ENCODE data around the gene ATF5.

DNA sequence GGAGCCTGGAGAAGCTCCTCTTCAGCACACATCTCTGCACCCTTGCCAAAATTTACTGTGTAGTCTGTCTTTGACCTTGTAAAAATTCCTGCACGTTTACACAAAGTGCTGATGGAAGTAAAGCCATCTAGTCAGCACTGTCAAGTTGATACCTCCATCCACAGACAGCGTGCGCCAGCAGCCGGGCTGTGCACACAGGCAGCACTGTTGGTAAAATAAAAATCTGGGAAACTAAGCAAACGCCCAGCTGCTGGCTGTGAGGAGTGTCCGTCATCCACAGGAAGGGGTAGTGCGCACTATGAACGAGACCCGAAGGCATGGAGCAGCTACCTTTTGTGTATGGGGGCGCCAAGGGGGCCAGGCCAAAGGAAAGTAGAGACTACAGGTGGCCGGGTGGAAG is 49.3 kb downstream of the ATF5 start:
- TF ChIP-seq, protein P1, sequence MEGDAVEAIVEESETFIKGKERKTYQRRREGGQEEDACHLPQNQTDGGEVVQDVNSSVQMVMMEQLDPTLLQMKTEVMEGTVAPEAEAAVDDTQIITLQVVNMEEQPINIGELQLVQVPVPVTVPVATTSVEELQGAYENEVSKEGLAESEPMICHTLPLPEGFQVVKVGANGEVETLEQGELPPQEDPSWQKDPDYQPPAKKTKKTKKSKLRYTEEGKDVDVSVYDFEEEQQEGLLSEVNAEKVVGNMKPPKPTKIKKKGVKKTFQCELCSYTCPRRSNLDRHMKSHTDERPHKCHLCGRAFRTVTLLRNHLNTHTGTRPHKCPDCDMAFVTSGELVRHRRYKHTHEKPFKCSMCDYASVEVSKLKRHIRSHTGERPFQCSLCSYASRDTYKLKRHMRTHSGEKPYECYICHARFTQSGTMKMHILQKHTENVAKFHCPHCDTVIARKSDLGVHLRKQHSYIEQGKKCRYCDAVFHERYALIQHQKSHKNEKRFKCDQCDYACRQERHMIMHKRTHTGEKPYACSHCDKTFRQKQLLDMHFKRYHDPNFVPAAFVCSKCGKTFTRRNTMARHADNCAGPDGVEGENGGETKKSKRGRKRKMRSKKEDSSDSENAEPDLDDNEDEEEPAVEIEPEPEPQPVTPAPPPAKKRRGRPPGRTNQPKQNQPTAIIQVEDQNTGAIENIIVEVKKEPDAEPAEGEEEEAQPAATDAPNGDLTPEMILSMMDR (IDR thresholded peaks at IDR 0.05; ENCODE audit: insufficient read depth, low read length), result no peak
- TF ChIP-seq POLR2AphosphoS5 (IDR thresholded peaks at IDR 0.05; ENCODE audit: low read depth) (no peak), GABPA (IDR thresholded peaks at IDR 0.05; ENCODE audit: low read depth) (no peak)

Data from HL-60 (cell line).